HG03060 (cell line): Measurements from ENCODE around the gene CTNND2.
"Not testable (repeated sequence)": the region's sequence is repeated elsewhere in the genome, so short reads cannot be mapped to it uniquely, and the experiment has no call there.

Source experiments
- ATAC-seq: cut with Tn5 transposase; IDR thresholded peaks from one replicate; pipeline ENCODE4 v1.9.1; 2021; ENCODE audit warnings: low read depth, moderate number of reproducible peaks; ENCODE audit not compliant: unreplicated experiment

CTNND2 gene

DNA sequence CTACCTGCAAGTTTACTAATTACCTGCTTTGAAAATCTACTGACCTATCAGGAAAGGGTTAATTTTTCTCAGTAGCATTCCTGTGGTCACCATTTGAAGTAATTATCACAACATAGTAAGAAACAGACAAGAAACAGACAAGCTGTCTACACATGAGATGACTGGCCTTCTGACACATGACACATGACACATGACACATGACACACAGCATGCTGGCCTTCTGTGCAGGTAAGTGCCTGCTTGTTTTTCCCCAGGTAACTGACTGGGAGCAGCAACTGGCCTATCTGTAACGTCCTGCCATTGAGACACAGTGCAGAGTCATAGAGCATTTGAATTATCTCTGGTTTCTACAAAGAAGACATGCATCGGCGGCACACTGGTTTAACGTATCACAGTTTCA is 222.4 kb downstream of the CTNND2 start:
- ATAC-seq = no peak

- ATAC-seq = no peak
These were observed 224.6 kb downstream of the CTNND2 start for GRCh38 chr5:11679676-11680075.

DNA sequence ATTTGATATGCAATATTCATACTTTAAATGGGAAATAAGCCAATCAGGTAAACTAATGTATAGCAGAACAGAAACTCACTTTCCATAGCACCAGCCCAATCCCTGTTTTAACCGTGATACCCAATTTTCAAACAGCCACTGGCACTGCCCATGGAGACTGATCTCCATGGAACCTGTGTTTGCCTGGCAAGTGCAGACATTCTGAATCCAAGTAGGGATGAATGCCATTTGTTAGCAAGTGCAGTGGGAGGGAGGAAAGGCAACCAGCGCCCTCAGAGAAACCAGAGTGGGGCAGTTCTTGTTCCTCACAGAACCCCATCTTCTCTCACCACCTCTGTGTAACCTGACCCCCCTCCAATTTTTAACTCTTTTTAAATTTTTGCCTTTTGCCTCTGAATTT is 229.1 kb downstream of the CTNND2 start:
- ATAC-seq = no peak

DNA sequence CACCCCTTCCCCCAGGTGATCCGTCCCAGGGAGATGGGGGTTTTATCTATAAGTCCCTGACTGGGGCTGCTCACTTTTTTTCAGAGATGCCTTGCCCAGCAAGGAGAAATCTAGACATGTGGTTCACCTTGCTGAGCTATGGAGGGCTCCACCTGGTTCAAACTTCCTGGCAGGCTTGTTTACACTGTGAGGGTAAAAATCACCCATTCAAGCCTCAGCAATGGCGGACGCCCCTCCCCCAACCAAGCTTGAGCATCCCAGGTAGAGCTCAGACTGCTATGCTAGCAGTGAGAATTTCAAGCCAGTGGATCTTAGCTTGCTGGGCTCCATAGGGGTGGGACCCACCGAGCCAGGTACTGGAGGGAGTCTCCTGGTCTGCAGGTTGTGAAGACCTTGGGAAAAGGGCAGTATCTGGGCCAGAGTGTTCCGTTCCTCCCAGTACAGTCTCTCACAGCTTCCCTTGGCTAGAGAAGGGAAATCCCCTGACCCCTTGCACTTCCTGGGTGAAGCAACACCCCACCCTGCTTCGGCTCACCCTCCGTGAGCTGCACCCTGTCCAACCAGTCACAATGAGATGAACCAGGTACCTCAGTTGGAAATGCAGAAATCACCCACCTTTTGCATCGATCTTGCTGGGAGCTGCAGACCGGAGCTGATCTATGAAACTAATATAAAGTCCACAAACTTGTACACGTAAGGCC is 231.7 kb downstream of the CTNND2 start:
- ATAC-seq = no peak

- no peak for ATAC-seq
These were observed 245.9 kb downstream of the CTNND2 start for GRCh38 chr5:11658376-11658775.

GRCh38 chr5:11656916-11657315 is 247.3 kb downstream of the CTNND2 start:
- ATAC-seq = no peak

GRCh38 chr5:11655681-11656080 is 248.6 kb downstream of the CTNND2 start:
- ATAC-seq = no peak

DNA sequence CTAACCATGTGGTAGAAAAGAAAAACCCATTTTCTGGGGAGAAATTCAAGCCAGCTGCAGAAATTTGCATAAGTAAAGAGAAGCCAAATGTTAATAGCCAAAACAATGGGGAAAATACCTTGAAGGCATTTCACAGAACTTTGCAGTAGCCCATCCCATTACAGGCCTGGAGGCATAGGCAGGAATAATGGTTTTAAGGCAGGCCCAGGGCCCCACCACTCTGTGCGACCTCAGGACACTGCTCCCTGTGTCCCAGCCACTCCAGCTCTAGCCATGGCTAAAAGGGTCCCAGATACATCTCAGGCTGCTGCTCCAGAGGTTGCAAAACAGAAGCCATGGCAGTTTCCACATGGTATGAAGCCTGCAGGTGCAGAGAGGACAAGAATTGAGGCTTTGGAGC is 253.3 kb downstream of the CTNND2 start:
- ATAC-seq = no peak

- no peak for ATAC-seq
These were observed 258.1 kb downstream of the CTNND2 start for GRCh38 chr5:11646141-11646540.

GRCh38 chr5:11642438-11642837 is 261.8 kb downstream of the CTNND2 start:
- no peak for ATAC-seq

GRCh38 chr5:11640158-11640873 is 263.9 kb downstream of the CTNND2 start:
- no peak for ATAC-seq

DNA sequence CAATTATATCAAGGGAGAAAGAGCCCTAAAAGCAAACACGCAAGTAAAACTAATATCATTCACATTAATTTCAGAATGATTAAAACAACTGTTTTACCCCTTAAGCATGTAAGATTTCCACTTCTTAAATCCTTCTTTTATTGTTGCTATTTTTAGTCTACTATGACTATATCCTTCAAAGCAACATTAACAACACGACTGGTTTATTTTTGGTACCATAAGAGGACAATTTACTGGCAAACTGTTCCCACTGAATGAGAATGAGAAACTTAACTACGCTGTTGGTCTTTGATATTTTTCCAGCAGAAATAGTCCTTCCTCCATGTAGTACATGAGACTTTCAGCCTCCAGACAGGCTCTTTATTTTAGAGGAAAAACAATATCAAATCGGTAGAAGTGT is 281.5 kb downstream of the CTNND2 start:
- no peak for ATAC-seq

GRCh38 chr5:11620172-11620571 is 284.1 kb downstream of the CTNND2 start:
- ATAC-seq = no peak

DNA sequence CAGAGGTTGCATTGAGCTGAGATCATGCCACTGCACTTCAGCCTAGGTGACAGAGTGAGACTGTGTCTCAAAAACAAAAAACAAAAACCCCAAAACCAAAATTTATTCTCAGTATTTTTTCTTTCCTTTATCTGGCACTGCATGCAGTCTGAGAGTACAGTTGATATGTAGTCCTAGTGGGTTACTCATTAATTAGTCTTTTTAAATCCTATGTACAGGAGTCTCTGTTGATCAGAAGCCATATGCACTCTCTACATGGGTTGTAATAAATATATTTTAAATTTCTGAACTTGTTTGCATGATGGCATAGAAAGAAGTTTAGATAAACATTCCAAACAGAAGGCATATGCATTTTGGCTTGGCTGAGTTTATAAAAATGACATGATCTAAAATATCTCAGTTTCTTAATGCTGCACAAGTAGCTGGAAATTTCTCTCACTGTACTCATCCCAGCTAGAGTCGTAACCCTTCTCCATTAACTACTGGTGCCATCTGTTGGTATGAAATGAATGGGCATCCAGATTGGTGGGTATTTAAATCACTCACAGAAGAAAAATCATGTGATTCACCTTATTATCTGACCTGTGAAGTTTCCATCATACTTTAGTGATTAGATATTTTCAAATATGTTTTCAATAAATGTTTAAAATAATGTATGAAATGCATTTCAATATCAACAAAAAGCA is 284.8 kb downstream of the CTNND2 start:
- ATAC-seq = no peak

- no peak for ATAC-seq
These were observed 287.2 kb downstream of the CTNND2 start for GRCh38 chr5:11617080-11617479.

- not testable (repeated sequence) for ATAC-seq
These were observed 287.6 kb downstream of the CTNND2 start for GRCh38 chr5:11616624-11617023.

- no peak for ATAC-seq
These were observed 293.2 kb downstream of the CTNND2 start for GRCh38 chr5:11611011-11611410.

GRCh38 chr5:11609570-11610303 is 294.5 kb downstream of the CTNND2 start:
- ATAC-seq = no peak

- ATAC-seq = no peak
These were observed 295.7 kb downstream of the CTNND2 start for GRCh38 chr5:11608530-11608929.

- ATAC-seq = no peak
These were observed 296.2 kb downstream of the CTNND2 start for GRCh38 chr5:11607944-11608483.

- ATAC-seq = no peak
These were observed 301.9 kb downstream of the CTNND2 start for GRCh38 chr5:11602298-11602697.
